Amygdala (tissue), 56 donors: ENCODE measurements around the gene SNPH.
A peak's percentile ranks its signal among the peaks of the same experiment; 100 is the strongest.

Experiments
- DNase-seq, 56 donors: peaks; one replicate each; lab custom pipeline; 2025; lab: John Stamatoyannopoulos, UW

Gene SNPH

GRCh38 chr20:1302685-1303541 lies 36.8 kb downstream of the SNPH start:
- DNase-seq = peak in 2 of 56 donors; percentile 14 to 32

GRCh38 chr20:1304710-1305515 lies 38.8 kb downstream of the SNPH start:
- DNase-seq = no peak

- DNase-seq = no peak
These were observed 39.6 kb downstream of the SNPH start for GRCh38 chr20:1305712-1306111.

- no peak for DNase-seq
These were observed 40.4 kb downstream of the SNPH start for GRCh38 chr20:1306316-1307135.

GRCh38 chr20:1307171-1307570 lies 41.1 kb downstream of the SNPH start:
- no peak for DNase-seq

GRCh38 chr20:1307571-1307971 lies 41.5 kb downstream of the SNPH start:
- no peak for DNase-seq

- DNase-seq = no peak
These were observed 42.1 kb downstream of the SNPH start for GRCh38 chr20:1308067-1308701.

GRCh38 chr20:1308702-1309095 lies 42.6 kb downstream of the SNPH start:
- no peak for DNase-seq

GRCh38 chr20:1309439-1309847 lies 43.3 kb downstream of the SNPH start:
- DNase-seq = peak in 11 of 56 donors; percentile 15 to 47 (median 35)

GRCh38 chr20:1310071-1310470 lies 44.0 kb downstream of the SNPH start:
- DNase-seq = peak in 12 of 56 donors; percentile 15 to 61 (median 36)

GRCh38 chr20:1310506-1311190 lies 44.6 kb downstream of the SNPH start:
- DNase-seq = no peak

- DNase-seq = no peak
These were observed 46.2 kb downstream of the SNPH start for GRCh38 chr20:1312308-1312707.

- no peak for DNase-seq
These were observed 46.8 kb downstream of the SNPH start for GRCh38 chr20:1312904-1313235.

GRCh38 chr20:1313236-1313964 lies 47.3 kb downstream of the SNPH start:
- peak in 49 of 56 donors; percentile 17 to 81 (median 60) for DNase-seq

GRCh38 chr20:1315804-1316203 lies 49.7 kb downstream of the SNPH start:
- no peak for DNase-seq

GRCh38 chr20:1317545-1318255 lies 51.6 kb downstream of the SNPH start:
- no peak for DNase-seq

GRCh38 chr20:1319051-1319450 lies 53.0 kb downstream of the SNPH start:
- no peak for DNase-seq

- DNase-seq = no peak
These were observed 53.4 kb downstream of the SNPH start for GRCh38 chr20:1319462-1319861.
